ENCODE measurements around the gene UBL4A.

UBL4A gene

GRCh38 chrX:154483325-154483724 is 3.1 kb downstream of the UBL4A start:
- DNase-seq = no peak

- DNase-seq = no peak
These were observed 3.6 kb downstream of the UBL4A start for GRCh38 chrX:154482786-154483185.

GRCh38 chrX:154481911-154482601 is 4.4 kb downstream of the UBL4A start:
- no peak for DNase-seq

GRCh38 chrX:154481195-154481594 is 5.2 kb downstream of the UBL4A start:
- no peak for DNase-seq

GRCh38 chrX:154478728-154479622 is 7.4 kb downstream of the UBL4A start, which contains the start of gene LAGE3:
Gene LAGE3 (minus strand): TSS chrX:154479281. CDS start chrX:154478915, 366 bp downstream.
- DNase-seq = peak; percentile 54 to 94 (median 83)

GRCh38 chrX:154477891-154478477 is 8.4 kb downstream of the UBL4A start:
- DNase-seq = no peak

- DNase-seq = no peak
These were observed 9.6 kb downstream of the UBL4A start for GRCh38 chrX:154476821-154477220.

- DNase-seq = no peak
These were observed 12.7 kb downstream of the UBL4A start for GRCh38 chrX:154473683-154474082.

- no peak for DNase-seq
These were observed 13.5 kb downstream of the UBL4A start for GRCh38 chrX:154472685-154473632.

- DNase-seq = no peak
These were observed 14.4 kb downstream of the UBL4A start for GRCh38 chrX:154471839-154472684.

- DNase-seq = no peak
These were observed 15.4 kb downstream of the UBL4A start for GRCh38 chrX:154470914-154471568.

GRCh38 chrX:154470434-154470833 is 16.0 kb downstream of the UBL4A start:
- no peak for DNase-seq

- DNase-seq = no peak
These were observed 16.5 kb downstream of the UBL4A start for GRCh38 chrX:154469880-154470279.

GRCh38 chrX:154469114-154469513 is 17.3 kb downstream of the UBL4A start:
- DNase-seq = no peak

GRCh38 chrX:154468217-154468616 is 18.2 kb downstream of the UBL4A start:
- no peak for DNase-seq

GRCh38 chrX:154467556-154467955 is 18.9 kb downstream of the UBL4A start:
- DNase-seq = no peak

- no peak for DNase-seq
These were observed 19.5 kb downstream of the UBL4A start for GRCh38 chrX:154466907-154467306.

- no peak for DNase-seq
These were observed 20.4 kb downstream of the UBL4A start for GRCh38 chrX:154466036-154466435.

GRCh38 chrX:154465601-154466000 is 20.8 kb downstream of the UBL4A start:
- no peak for DNase-seq
